A673 (cell line): ENCODE results near the gene MOB2. TPM values are rescaled to one million over a fixed set of nuclear protein-coding genes. Genes with fewer than 3 reads are reported as not detected.

Experiments
- BruUV-seq: library from RNA; stranded (reverse); fragments of 400-500 nt; replicated peaks from 2 replicates; lab custom pipeline; 2021; lab: Mats Ljungman, UMichigan
- CTCF ChIA-PET: fragments of 300-600 bp; sonication (Branson Sonifier 250); formaldehyde crosslinking; loops from one replicate; lab custom pipeline; 2022; ENCODE audit warnings: antibody characterized with exemption; lab: Charles Lee
- POLR2A ChIA-PET: fragments of 300-600 bp; sonication (Branson Sonifier 250); formaldehyde crosslinking; loops from one replicate; lab custom pipeline; 2022; ENCODE audit warnings: antibody characterized with exemption; ENCODE audit not compliant: low non-redundant PET; lab: Charles Lee
- DNase-seq: peaks from one replicate; pipeline ENCODE4 v3.0.0-alpha.2; 2015; ENCODE audit warnings: low spot score
- H3K27ac ChIP-seq: fragments of 200-600 bp; sonication (generic); 2 replicates; pipeline ENCODE4 v1.5.1; 2016; ENCODE audit warnings: mixed run types, low read depth, mild to moderate bottlenecking, mixed read lengths, antibody characterized with exemption, low read length; ENCODE audit not compliant: poor library complexity, severe bottlenecking
- H3K27me3 ChIP-seq: fragments of 200-600 bp; sonication (generic); replicated peaks from 2 replicates; pipeline ENCODE4 v1.6.1; 2017; ENCODE audit warnings: mixed run types, low read depth, mild to moderate bottlenecking, mixed read lengths, antibody characterized with exemption, low read length; ENCODE audit not compliant: insufficient read depth, poor library complexity
- H3K36me3 ChIP-seq: fragments of 200-600 bp; sonication (generic); 2 replicates; pipeline ENCODE4 v1.6.1; 2016; ENCODE audit warnings: mixed run types, mild to moderate bottlenecking, mixed read lengths, antibody characterized with exemption, low read length; ENCODE audit not compliant: insufficient read depth, poor library complexity, severe bottlenecking
- H3K4me1 ChIP-seq: fragments of 200-600 bp; sonication (generic); 2 replicates; pipeline ENCODE4 v1.6.1; 2017; ENCODE audit warnings: mixed run types, mild to moderate bottlenecking, mixed read lengths, antibody characterized with exemption, low read length; ENCODE audit not compliant: insufficient read depth, poor library complexity, severe bottlenecking
- H3K4me3 ChIP-seq: fragments of 200-600 bp; sonication (generic); 2 replicates; pipeline ENCODE4 v1.5.1; 2016; ENCODE audit warnings: low read depth, mixed run types, mild to moderate bottlenecking, mixed read lengths, low read length; ENCODE audit not compliant: poor library complexity, severe bottlenecking
- H3K9me3 ChIP-seq: fragments of 200-600 bp; sonication (generic); 2 replicates; pipeline ENCODE4 v1.6.1; 2016; ENCODE audit warnings: mixed run types, low read depth, mild to moderate bottlenecking, mixed read lengths, antibody characterized with exemption, low read length; ENCODE audit not compliant: poor library complexity, severe bottlenecking
- EZH2 ChIP-seq: fragments of 200-600 bp; sonication (generic); IDR thresholded peaks from 2 replicates; pipeline ENCODE4 v1.6.1; 2017; ENCODE audit warnings: borderline replicate concordance, low read depth, mild to moderate bottlenecking, mixed read lengths, antibody characterized with exemption, low read length; ENCODE audit not compliant: poor library complexity, severe bottlenecking
- intact Hi-C: fragments of 100-400 bp; cut with micrococcal nuclease; formaldehyde crosslinking; loops from one replicate; pipeline ENCODE4 v1.10.0; 2022; ENCODE audit not compliant: unreplicated experiment
- total RNA-seq: library from RNA; stranded (reverse); gene quantifications from 2 replicates; pipeline ENCODE4 v1.2.3, GENCODE V29; 2021
- TF ChIP-seq, protein P1 (sequence below): fragments of 300-800, 200-600 bp; sonication (generic); conservative IDR thresholded peaks from 2 replicates; pipeline ENCODE4 v1.5.1; 2017; ENCODE audit warnings: low read depth, mild to moderate bottlenecking, antibody characterized with exemption, low read length, moderate library complexity, mixed read lengths

Gene MOB2
- total RNA-seq, 1 experiment from 2014 or later: 14.7 TPM

DNA sequence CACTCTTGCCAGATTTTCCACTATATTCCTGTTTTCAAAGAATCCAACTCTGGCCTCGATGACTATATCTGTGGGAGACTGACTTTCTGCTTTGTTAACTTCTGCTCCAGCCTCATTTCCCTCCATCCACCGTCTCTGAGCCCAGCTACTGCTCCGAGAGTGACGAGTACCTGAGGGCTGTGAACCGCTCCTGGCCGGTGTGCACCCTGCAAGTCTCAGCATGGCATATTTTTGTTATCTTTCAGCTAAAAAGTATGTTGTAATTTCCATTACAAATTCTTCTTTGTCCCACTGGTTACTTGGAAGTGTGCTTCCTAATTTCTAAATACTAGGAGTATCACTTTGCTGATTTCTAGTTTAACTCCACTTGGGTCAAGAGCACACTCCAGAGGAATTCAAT, 36.5 kb upstream of the MOB2 start:
- H3K27me3 ChIP-seq: no peaks in the 10 kb centered on the region
- no peak overlapping the region for H3K4me3 ChIP-seq
- no TSS peak for BruUV-seq
- POLR2A ChIA-PET: no interaction called here
- DNase-seq: no peak
- H3K4me1 ChIP-seq: no peaks in the 10 kb centered on the region
- H3K36me3 ChIP-seq: no peaks in the 10 kb centered on the region
- no peaks in the 10 kb centered on the region for H3K9me3 ChIP-seq
- intact Hi-C loops: no loop called here
- TF ChIP-seq EZH2: no peak
- TF ChIP-seq, protein P1, sequence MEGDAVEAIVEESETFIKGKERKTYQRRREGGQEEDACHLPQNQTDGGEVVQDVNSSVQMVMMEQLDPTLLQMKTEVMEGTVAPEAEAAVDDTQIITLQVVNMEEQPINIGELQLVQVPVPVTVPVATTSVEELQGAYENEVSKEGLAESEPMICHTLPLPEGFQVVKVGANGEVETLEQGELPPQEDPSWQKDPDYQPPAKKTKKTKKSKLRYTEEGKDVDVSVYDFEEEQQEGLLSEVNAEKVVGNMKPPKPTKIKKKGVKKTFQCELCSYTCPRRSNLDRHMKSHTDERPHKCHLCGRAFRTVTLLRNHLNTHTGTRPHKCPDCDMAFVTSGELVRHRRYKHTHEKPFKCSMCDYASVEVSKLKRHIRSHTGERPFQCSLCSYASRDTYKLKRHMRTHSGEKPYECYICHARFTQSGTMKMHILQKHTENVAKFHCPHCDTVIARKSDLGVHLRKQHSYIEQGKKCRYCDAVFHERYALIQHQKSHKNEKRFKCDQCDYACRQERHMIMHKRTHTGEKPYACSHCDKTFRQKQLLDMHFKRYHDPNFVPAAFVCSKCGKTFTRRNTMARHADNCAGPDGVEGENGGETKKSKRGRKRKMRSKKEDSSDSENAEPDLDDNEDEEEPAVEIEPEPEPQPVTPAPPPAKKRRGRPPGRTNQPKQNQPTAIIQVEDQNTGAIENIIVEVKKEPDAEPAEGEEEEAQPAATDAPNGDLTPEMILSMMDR: no peak
- CTCF ChIA-PET: no interaction called here
- no peak overlapping the region for H3K27ac ChIP-seq

DNA sequence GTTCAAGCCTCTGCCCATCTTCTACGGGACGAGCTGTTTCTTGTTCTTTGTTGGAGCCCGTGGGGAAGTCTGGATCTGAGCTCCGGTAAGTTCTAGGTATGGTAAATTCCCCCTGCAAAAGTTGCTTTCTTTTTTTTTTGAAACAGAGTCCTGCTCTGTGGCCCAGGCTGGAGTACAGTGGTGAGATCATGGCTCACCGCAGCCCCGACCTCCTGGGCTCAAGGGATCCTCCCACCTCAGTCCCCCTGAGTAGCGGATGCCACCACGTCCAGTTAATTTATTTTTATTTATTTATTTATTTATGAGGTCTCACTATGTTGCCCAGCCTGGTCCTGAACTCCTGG, 35.5 kb upstream of the MOB2 start:
- no peaks in the 10 kb centered on the region for H3K36me3 ChIP-seq

DNA sequence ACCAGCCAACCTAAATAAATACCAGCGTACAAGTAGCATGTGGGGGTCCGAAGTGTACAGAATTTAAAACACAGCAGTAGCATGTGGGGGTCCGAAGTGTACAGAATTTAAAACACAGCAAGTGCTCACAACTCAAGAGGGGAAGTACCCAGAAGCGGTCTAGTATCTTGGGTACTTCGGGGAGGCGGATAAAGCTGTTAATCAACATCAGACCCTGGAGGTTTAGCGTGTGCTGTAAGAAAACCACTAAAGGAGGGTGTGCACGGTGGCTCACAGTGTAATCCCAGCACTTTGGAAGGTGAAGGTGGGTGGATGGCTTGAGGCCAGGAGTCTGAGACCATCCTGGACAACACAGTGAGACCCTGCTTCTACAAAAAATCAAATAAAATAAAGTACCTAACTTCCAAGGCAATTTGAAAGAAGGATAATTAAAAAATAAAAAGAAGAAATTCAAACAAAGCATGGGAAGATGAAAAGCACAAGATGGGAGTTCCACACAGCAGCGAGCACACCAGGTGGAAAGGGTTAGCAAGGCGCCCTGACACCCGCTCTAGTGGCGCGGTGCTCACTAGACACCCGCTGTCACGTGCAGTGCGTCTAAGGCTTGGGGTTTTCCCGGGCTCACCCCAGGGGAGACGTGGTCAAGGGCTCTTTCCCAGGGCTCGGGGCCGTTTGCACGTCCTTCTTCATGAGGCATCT, 35.0 kb upstream of the MOB2 start:
- Histone ChIP-seq H3K27me3 (no peaks in the 10 kb centered on the region), H3K36me3 (no peaks in the 10 kb centered on the region), H3K9me3 (no peaks in the 10 kb centered on the region), H3K27ac (no peak overlapping the region), H3K4me3 (no peak overlapping the region), H3K4me1 (no peaks in the 10 kb centered on the region)
- CTCF ChIA-PET: no interaction called here
- no peak for TF ChIP-seq EZH2
- TF ChIP-seq, protein P1: no peak
- POLR2A ChIA-PET: no interaction called here
- no peak for DNase-seq
- BruUV-seq: no TSS peak
- intact Hi-C loops: no loop called here

More for the DNA sequence above, 35.5 kb upstream of the MOB2 start:
- Histone ChIP-seq H3K9me3 (no peaks in the 10 kb centered on the region), H3K4me3 (no peak overlapping the region), H3K27me3 (no peaks in the 10 kb centered on the region), H3K27ac (no peak overlapping the region), H3K4me1 (no peaks in the 10 kb centered on the region)
- intact Hi-C loops: no loop called here
- DNase-seq: no peak
- POLR2A ChIA-PET: no interaction called here
- TF ChIP-seq, protein P1: no peak
- TF ChIP-seq EZH2: no peak
- BruUV-seq: no TSS peak
- CTCF ChIA-PET: no interaction called here
